Bronchial epithelial cell (primary cell): ENCODE data around the gene HMGCS1. TPM values are rescaled to one million over a fixed set of nuclear protein-coding genes. Genes with fewer than 3 reads are reported as not detected.

Source experiments
- DNase-seq: peaks from one replicate; pipeline ENCODE4 v3.0.0-alpha.2; 2010; ENCODE audit warnings: low read depth
- FAIRE-seq: peaks from 2 replicates; lab custom pipeline; 2011; peaks lifted over from hg19 to GRCh38; lab: Jason Lieb, UNC
- H3K27me3 ChIP-seq: 2 replicates; pipeline ENCODE4 v1.5.1; 2011; ENCODE audit warnings: low read length; ENCODE audit not compliant: control insufficient read depth, insufficient read depth
- H3K36me3 ChIP-seq: 2 replicates; pipeline ENCODE4 v1.5.1; 2011; ENCODE audit warnings: low read length; ENCODE audit not compliant: control insufficient read depth, insufficient read depth
- H3K4me3 ChIP-seq: 2 replicates; pipeline ENCODE4 v1.5.1; 2011; ENCODE audit warnings: mild to moderate bottlenecking, low read depth, low read length, control low read depth
- total RNA-seq: library from RNA; depleted of rRNA; stranded (reverse); fragments of >200 nt; gene quantifications from 2 replicates; pipeline ENCODE4 v1.2.1, GENCODE V29; 2014
- TF ChIP-seq, protein P1 (sequence below): IDR thresholded peaks from 2 replicates; pipeline ENCODE4 v1.5.1; 2011; ENCODE audit warnings: mild to moderate bottlenecking, moderate library complexity, low read length, control low read depth, inconsistent platforms; ENCODE audit not compliant: insufficient read depth, severe bottlenecking

The HMGCS1 gene
- total RNA-seq, 1 donor from 2014 or later: 55.5 TPM

- H3K36me3 ChIP-seq: no peaks in the 10 kb centered on the region
- no peak overlapping the region for H3K4me3 ChIP-seq
- DNase-seq: no peak
- H3K27me3 ChIP-seq: no peaks in the 10 kb centered on the region
- TF ChIP-seq, protein P1, sequence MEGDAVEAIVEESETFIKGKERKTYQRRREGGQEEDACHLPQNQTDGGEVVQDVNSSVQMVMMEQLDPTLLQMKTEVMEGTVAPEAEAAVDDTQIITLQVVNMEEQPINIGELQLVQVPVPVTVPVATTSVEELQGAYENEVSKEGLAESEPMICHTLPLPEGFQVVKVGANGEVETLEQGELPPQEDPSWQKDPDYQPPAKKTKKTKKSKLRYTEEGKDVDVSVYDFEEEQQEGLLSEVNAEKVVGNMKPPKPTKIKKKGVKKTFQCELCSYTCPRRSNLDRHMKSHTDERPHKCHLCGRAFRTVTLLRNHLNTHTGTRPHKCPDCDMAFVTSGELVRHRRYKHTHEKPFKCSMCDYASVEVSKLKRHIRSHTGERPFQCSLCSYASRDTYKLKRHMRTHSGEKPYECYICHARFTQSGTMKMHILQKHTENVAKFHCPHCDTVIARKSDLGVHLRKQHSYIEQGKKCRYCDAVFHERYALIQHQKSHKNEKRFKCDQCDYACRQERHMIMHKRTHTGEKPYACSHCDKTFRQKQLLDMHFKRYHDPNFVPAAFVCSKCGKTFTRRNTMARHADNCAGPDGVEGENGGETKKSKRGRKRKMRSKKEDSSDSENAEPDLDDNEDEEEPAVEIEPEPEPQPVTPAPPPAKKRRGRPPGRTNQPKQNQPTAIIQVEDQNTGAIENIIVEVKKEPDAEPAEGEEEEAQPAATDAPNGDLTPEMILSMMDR: no peak
- no peak for FAIRE-seq
Observed at GRCh38 chr5:43315682-43316081, 2.5 kb upstream of the HMGCS1 start.

- Histone ChIP-seq H3K36me3 (peaks cover 1% of the 10 kb centered on the region), H3K27me3 (no peaks in the 10 kb centered on the region), H3K4me3 (no peak overlapping the region)
- TF ChIP-seq, protein P1: no peak
- FAIRE-seq (no peak), DNase-seq (peak; percentile 97)
Observed at GRCh38 chr5:43315263-43315662, 2.1 kb upstream of the HMGCS1 start.

DNA sequence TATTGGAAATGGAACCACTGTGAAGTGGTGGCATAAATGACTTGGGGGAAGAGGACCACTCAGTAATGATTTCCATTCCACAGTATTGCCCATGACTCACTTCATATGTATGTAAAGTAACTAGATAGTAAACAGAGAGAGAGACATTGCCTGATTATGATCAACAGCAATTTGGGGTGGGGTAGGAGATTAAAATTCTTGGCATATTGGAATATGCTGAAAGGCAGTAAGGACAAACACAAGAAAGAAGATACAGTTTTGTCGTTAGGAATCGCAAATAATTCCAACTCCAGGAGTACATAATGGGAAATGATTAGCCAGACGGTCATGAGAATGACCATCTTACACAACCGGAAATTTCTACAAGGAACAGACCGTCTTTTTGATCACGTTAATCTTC, 1.5 kb upstream of the HMGCS1 start:
- H3K4me3 ChIP-seq: no peak overlapping the region
- H3K36me3 ChIP-seq: peaks cover 1% of the 10 kb centered on the region
- FAIRE-seq (no peak), DNase-seq (peak; percentile 39)
- TF ChIP-seq, protein P1: no peak
- no peaks in the 10 kb centered on the region for H3K27me3 ChIP-seq

- Histone ChIP-seq H3K27me3 (no peaks in the 10 kb centered on the region), H3K4me3 (peak overlapping the region; percentile 28), H3K36me3 (peaks cover 1% of the 10 kb centered on the region)
- TF ChIP-seq, protein P1: no peak
- no peak for DNase-seq
- FAIRE-seq: no peak
Observed at GRCh38 chr5:43313854-43314457, 744 bp upstream of the HMGCS1 start.

GRCh38 chr5:43312699-43313034, 545 bp downstream of the HMGCS1 start:
- H3K4me3 ChIP-seq: peak overlapping the region; percentile 71
- H3K36me3 ChIP-seq: peaks cover 1% of the 10 kb centered on the region
- TF ChIP-seq, protein P1: no peak
- DNase-seq: no peak
- no peaks in the 10 kb centered on the region for H3K27me3 ChIP-seq
- FAIRE-seq: no peak
